Type B pancreatic cell (in vitro differentiated cells): ENCODE measurements around the gene KCNJ4. TPM values are rescaled to one million over a fixed set of nuclear protein-coding genes. Genes with fewer than 3 reads are reported as not detected.
A peak's percentile ranks its signal among the peaks of the same experiment; 100 is the strongest.
"Not testable (repeated sequence)": the region's sequence is repeated elsewhere in the genome, so short reads cannot be mapped to it uniquely, and the experiment has no call there.

ENCODE experiments used
- DNase-seq: peaks from one replicate; pipeline ENCODE4 v3.0.0; 2021; ENCODE audit warnings: mixed read lengths; ENCODE audit not compliant: unreplicated experiment; ENCODE audit errors: extremely low spot score
- H3K27ac Mint-ChIP-seq: 2 replicates; pipeline ENCODE4 v1.8.0; 2021; ENCODE audit warnings: mild to moderate bottlenecking, mixed read lengths
- H3K27me3 Mint-ChIP-seq: 2 replicates; pipeline ENCODE4 v1.8.0; 2021; ENCODE audit warnings: mixed read lengths
- H3K36me3 Mint-ChIP-seq: 2 replicates; pipeline ENCODE4 v1.8.0; 2021; ENCODE audit warnings: mixed read lengths
- H3K4me1 Mint-ChIP-seq: one replicate; pipeline ENCODE4 v1.8.0; 2021; ENCODE audit warnings: mixed read lengths; ENCODE audit not compliant: unreplicated experiment
- H3K4me3 Mint-ChIP-seq: 2 replicates; pipeline ENCODE4 v1.8.0; 2021; ENCODE audit warnings: mild to moderate bottlenecking, mixed read lengths
- H3K9me3 Mint-ChIP-seq: 2 replicates; pipeline ENCODE4 v1.8.0; 2021; ENCODE audit warnings: mixed read lengths
- total RNA-seq: library from RNA; stranded (reverse); gene quantifications from 2 replicates; pipeline ENCODE4 v1.2.1, GENCODE V29; 2021; ENCODE audit warnings: low replicate concordance
- TF ChIP-seq, protein P1 (sequence below): fragments of 200-600 bp; sonication (generic); conservative IDR thresholded peaks from 2 replicates; pipeline ENCODE4 v1.5.0; 2021; ENCODE audit warnings: antibody characterized with exemption, mild to moderate bottlenecking

KCNJ4 gene
- total RNA-seq, 1 donor from 2014 or later: 2.0 TPM

DNA sequence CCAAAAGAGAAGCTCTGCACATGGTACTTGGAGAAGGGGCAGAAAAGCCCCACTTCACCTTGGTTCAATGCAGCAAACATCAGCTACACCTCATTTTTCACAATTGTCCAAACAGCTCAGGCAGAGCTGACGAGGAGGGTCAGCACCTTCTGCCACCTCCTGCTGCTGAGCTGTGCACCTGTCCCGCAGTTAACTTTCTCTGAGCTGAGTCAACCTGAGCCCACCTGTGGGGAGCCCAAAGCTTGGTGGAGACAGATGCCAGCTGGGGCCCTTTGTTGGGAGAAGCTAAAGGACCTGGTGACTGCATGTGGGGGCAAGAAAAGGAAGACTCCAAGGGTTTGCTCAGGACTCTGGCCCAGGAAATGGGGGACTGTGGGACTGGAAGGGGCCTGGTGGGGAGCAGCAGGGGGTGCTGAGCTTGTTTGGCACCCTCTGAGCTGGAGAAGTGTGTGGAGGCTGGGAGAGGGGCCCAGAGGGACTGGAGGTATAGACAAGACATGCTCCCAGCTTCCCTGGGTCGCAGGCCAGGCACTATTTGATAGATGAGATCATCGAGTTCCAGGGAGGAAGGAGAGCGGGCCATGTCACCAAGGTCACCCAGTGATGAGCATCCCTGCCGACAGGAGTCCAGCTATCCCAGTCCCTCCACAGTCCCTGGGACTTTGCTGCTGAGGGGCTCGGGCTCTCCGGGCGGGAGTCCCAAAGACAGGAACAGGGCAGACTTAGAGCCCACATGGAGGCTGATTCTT, 53.5 kb downstream of the KCNJ4 start:
- Mint-ChIP-seq H3K27ac (peak overlapping the region; percentile 53), H3K36me3 (no peaks in the 10 kb centered on the region), H3K27me3 (no peaks in the 10 kb centered on the region), H3K4me1 (peaks cover 16% of the 10 kb centered on the region), H3K4me3 (peak overlapping the region; percentile 6), H3K9me3 (no peaks in the 10 kb centered on the region)
- DNase-seq: no peak
- TF ChIP-seq, protein P1, sequence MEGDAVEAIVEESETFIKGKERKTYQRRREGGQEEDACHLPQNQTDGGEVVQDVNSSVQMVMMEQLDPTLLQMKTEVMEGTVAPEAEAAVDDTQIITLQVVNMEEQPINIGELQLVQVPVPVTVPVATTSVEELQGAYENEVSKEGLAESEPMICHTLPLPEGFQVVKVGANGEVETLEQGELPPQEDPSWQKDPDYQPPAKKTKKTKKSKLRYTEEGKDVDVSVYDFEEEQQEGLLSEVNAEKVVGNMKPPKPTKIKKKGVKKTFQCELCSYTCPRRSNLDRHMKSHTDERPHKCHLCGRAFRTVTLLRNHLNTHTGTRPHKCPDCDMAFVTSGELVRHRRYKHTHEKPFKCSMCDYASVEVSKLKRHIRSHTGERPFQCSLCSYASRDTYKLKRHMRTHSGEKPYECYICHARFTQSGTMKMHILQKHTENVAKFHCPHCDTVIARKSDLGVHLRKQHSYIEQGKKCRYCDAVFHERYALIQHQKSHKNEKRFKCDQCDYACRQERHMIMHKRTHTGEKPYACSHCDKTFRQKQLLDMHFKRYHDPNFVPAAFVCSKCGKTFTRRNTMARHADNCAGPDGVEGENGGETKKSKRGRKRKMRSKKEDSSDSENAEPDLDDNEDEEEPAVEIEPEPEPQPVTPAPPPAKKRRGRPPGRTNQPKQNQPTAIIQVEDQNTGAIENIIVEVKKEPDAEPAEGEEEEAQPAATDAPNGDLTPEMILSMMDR: no peak

DNA sequence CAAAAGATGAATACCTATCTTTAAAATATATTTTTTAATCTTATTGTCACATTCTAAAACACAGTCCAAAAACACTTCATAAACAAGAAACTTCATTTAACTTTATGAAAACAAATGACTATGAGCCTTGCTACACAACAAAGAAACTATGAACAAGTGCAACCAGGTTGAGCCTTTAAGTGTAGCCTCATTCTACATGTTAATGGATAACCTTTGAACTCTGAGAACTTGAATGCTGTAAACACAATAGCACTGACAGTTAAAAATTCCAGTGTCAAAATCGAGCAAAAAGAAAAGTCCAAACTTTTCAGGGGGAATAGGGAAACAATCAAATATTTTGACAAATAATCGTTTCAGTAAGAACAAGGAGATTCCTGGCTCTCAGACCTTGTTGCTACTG, 54.7 kb downstream of the KCNJ4 start:
- not testable (repeated sequence) for H3K4me3 Mint-ChIP-seq, H3K36me3 Mint-ChIP-seq, DNase-seq, H3K27ac Mint-ChIP-seq, H3K9me3 Mint-ChIP-seq, H3K27me3 Mint-ChIP-seq
- H3K4me1 Mint-ChIP-seq: peaks cover 29% of the 10 kb centered on the region

DNA sequence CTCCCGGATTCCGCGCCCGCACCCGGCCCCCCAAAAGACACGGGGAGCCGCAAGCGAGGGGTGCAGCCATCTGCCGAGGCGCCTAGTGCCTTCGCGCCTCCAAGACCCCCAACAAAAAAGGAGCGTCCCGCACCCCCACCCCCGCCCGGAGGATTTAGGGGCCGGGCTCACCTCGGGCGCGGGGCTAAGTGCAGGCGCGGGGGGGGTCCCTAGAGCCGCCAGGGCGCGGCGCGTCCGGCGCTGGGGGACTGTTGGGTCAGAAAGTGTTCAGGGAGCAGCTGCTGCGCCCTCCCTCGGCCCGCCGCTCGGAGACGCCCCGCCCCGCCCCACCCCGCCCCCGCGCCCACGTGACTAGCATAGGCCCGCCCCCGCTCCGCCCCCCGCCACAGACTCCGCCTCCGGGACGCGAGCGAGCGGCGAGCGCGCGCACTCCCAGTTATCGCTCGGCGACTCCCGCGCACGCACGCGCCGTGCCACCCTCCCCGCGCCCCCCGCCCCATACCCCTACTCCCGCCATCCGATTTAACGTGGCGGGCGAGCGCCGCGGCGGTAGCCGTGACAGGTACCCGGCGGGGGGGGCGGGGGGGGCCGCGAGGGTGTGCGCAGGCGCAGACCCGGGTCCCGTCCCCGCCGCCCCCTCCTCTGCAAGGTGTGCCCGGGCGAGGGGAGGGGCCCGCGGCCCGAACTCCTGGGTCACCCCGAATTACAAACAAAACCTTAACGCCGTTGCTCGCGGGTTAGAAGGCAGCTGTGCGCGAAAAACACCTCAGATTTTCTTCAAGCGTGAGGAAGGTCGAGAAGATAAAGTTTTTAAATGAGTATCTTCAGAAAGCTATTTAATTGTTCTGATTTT, 56.2 kb downstream of the KCNJ4 start:
- Mint-ChIP-seq H3K4me1 (peaks cover 39% of the 10 kb centered on the region), H3K9me3 (no peaks in the 10 kb centered on the region), H3K27me3 (no peaks in the 10 kb centered on the region), H3K4me3 (peak overlapping the region; percentile 87), H3K36me3 (no peaks in the 10 kb centered on the region), H3K27ac (peak overlapping the region; percentile 87)
- TF ChIP-seq, protein P1: no peak
- peak; percentile 91 for DNase-seq

DNA sequence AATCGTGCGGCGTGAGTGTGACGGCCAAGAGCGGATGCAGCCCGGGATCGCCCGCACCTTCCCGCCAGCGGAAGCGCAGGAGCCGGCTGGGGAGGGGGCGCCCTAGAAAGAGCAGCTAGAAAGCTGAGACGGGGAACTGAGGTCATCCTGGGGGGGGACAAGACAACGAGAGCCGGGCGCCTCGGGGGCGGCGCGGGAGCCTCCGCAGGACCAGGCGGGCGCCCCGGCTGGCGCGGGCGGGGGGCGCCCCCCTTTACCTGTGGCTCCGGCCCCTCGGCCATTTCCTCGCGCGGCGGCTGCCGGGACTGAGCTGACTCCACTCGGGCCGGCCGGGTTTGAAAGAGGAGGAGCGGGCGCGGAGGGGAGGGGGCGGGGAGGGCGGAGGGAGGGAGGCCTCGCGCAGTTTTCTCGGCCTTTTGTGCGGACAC, 56.8 kb downstream of the KCNJ4 start:
- Mint-ChIP-seq H3K4me3 (peak overlapping the region; percentile 80), H3K4me1 (peaks cover 46% of the 10 kb centered on the region)
- not testable (repeated sequence) for H3K9me3 Mint-ChIP-seq, H3K27me3 Mint-ChIP-seq, H3K27ac Mint-ChIP-seq, DNase-seq, H3K36me3 Mint-ChIP-seq
- TF ChIP-seq, protein P1: peak; percentile 14

DNA sequence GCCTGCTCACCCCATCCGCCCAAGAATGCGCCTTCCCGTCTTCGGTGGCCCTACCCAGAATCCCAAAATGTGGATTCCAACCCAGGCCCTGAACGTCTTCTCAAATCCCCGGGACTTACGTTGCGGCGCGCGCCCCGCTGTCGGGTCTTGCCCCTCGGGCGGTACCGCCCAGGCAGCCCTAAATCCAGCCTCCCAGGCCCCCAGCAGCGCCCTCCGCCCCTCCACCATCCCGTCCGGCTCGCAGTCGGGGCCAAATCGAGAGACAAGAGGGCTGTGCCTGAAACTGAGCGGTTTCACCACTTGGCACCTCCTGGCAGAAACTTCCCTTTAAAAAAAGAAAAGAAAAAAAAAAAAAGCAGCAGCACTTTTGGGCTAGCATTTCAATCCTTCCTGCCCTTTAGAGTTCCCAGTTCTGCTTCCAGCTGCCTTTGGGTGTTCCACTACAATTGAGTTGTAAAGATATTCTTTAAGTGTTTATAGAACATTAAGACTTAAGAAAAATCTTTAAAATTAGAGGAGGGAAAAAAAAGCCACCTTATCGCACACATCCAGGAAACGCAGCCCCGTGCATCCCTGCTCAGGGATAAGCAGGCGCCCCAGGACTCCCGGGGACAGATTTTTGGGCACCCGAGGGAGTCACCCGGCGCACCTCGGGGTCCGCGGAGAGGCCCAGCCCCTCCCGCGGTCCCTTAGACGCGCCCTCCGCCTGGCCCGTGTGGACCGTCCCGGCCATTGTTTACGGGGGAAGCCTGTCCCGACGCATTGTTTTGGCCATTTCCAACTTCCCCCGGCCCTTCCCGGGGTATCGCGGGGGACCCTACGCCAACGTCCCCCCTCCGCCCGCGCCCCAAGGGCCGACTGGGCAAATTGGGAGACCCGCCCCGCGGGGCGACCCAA, 57.6 kb downstream of the KCNJ4 start:
- TF ChIP-seq, protein P1: no peak
- no peaks in the 10 kb centered on the region for H3K9me3 Mint-ChIP-seq
- no peaks in the 10 kb centered on the region for H3K27me3 Mint-ChIP-seq
- H3K36me3 Mint-ChIP-seq: no peaks in the 10 kb centered on the region
- H3K4me1 Mint-ChIP-seq: peaks cover 49% of the 10 kb centered on the region
- no peak for DNase-seq
- H3K27ac Mint-ChIP-seq: peak overlapping the region; percentile 91
- H3K4me3 Mint-ChIP-seq: peak overlapping the region; percentile 89

DNA sequence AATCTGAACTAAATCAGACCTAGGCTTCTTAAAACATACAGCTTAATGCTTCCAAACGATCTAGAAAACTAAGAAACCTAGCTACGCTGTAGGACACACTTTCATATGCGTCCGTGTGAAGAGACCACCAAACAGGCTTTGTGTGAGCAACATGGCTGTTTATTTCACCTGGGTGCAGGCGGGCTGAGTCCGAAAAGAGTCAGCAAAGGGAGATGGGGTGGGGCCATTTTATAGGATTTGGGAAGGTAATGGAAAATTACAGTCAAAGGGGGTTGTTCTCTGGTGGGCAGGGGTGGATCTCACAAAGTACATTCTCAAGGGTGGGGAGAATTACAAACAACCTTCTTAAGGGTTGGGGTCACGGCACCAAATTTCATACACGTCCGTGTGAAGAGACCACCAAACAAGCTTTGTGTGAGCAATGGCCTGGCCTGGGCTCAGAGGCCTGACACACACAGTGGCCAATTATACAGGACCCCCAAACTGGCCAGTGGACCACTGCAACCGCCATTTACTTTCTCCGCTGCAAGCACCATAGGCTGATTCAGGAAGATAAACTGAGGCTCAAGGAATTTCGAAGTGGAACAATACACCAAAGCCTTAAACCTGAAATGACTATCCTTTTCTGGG, 58.4 kb downstream of the KCNJ4 start:
- not testable (repeated sequence) for H3K36me3 Mint-ChIP-seq, H3K9me3 Mint-ChIP-seq, DNase-seq, H3K27me3 Mint-ChIP-seq
- H3K4me3 Mint-ChIP-seq: peak overlapping the region; percentile 89
- H3K4me1 Mint-ChIP-seq: peaks cover 47% of the 10 kb centered on the region
- H3K27ac Mint-ChIP-seq: peak overlapping the region; percentile 91

DNA sequence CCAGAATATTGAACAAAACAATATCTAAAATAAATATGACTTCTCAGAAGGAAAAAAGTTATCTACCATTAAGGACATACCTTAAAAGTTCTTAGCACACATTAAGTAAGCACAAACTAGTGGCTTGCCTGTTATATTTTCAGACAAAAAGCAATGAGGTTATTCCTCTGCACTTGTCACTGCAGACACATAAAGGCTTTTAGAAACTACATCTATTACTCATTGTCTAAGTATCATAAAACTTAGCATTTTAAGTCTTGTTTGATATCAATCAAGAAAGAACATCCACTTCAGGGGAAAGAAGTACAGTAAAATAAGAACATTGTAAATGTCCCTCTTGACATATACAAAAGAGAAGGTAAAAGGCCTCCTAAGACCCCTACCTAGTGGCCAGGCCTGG, 59.1 kb downstream of the KCNJ4 start:
- H3K27ac Mint-ChIP-seq: peak overlapping the region; percentile 91
- DNase-seq, H3K36me3 Mint-ChIP-seq, H3K9me3 Mint-ChIP-seq, H3K27me3 Mint-ChIP-seq: not testable (repeated sequence)
- peak overlapping the region; percentile 89 for H3K4me3 Mint-ChIP-seq
- H3K4me1 Mint-ChIP-seq: peaks cover 42% of the 10 kb centered on the region

DNA sequence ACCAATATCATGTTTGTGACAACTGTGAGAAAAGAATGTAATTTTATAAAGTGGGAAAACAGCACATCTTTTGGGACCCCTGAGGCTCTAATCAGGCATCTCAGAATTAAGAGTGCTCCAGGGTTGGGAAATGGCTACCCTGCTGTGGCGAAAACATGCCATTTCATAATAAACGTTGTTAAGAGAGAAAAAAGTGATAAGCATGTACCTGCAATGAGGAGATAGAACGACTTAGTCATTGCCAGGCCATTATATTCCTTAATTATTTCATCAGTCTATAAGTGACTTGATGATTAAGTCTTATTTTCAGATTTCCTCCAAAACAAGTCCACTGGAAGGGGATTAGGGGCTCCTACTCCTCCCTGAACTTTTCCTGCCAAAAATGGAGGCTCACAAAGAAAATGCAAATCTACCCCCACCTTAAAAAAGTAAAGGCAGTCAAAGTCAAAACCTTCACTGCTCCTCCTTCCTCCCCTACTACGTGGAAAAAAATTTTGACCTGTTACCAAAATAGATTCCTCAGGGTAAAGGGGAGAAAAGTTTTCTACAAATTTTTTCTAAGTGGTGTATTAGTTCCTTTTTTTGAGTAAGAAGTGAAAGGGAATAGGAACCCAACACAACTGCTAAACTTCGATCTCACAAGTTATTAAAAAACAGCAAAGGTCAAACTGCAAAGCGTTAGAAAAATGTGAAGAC, 59.9 kb downstream of the KCNJ4 start:
- Mint-ChIP-seq H3K4me1 (peaks cover 38% of the 10 kb centered on the region), H3K27ac (peak overlapping the region; percentile 91), H3K4me3 (peak overlapping the region; percentile 1)
- not testable (repeated sequence) for DNase-seq, H3K9me3 Mint-ChIP-seq, H3K36me3 Mint-ChIP-seq, H3K27me3 Mint-ChIP-seq
